DMS53 (cell line): ENCODE results near the gene DTX2.
"Not testable (repeated sequence)": the region's sequence is repeated elsewhere in the genome, so short reads cannot be mapped to it uniquely, and the experiment has no call there.

Source experiments
- DNase-seq: peaks from one replicate; lab custom pipeline; 2025; lab: John Stamatoyannopoulos, UW

DTX2 gene

DNA sequence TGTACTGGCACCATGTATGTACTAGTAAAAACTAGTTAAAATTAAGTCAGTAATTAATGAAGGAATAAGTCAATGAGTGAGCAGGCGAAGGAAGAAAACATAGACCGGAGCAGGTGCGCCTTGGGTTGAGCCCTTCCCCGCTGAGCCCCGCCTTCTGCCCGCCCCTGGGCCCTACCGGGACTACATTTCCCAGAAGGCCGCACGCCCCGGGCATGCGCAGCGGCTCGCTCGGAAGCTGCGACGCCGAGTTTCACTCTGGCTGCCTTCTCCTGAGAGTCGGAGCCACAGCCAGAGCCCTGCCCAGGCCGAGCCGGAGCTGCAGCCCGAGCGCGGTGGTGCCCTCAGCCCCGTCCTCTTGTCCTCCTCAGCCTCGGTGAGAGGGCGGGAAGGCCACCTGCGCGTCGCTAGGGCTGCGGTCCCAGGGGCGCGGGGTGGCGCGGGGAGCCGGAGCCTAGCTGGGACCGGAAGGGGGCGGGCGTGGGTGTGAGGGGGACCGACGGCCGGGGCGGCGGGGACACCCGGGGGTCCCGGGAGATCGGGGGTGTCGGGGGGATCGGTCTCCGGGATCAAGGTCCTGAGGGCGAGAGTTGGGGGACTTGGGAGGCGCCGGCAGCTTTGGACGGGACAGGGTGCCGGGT, at the start of gene DTX2:
Gene DTX2 (plus strand): TSS at position 246 of the 638 bp plus-strand sequence. CDS start 18,801 bp downstream, outside the sequence.
- not testable (repeated sequence) for DNase-seq

DNA sequence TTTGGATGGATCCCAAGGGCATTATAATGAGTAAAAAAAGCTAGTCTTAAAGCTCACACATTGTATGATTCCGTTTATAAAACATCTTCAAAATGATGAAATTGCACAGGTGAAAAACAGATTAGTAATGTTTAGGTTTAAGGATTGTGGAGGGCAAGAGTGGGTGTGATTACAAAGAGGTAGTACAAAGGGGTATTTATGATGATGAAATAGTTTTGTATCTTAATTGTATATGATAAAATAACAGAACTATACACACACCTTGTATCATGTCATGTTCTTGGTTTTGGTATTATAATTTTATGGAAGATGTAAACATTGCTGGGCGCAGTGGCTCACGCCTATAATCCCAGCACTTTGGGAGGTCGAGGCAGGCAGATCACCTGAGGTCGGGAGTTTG, 49.3 kb upstream of the DTX2 start:
- DNase-seq: no peak

DNA sequence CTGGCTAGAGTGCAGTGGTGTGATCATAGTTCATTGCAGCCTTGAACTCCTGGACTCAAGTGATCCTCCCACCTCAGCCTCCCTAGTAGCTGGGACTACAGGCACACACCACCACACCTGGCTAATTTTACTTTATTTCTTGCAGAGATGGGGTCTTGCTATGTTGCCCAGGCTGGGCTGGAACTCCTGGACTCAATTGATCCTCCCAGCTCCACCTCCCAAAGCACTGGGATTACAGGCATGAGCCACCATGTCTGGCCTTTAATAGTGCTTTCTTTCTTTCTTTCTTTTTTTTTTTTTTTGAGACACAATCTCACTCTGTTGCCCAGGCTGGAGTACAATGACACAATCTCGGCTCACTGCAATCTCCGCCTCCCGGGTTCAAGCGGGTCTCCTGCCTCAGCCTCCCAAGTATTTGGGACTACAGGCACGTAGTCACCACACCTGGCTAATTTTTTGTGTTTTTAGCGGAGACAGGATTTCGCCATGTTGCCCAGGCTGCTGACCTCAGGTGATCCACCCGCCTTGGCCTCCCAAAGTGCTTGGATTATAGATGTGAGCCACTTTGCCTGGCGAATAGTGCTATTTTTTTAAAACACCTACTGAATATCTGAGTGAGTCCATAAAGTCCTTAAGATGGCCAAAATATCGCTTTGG, 43.7 kb upstream of the DTX2 start:
- not testable (repeated sequence) for DNase-seq

DNA sequence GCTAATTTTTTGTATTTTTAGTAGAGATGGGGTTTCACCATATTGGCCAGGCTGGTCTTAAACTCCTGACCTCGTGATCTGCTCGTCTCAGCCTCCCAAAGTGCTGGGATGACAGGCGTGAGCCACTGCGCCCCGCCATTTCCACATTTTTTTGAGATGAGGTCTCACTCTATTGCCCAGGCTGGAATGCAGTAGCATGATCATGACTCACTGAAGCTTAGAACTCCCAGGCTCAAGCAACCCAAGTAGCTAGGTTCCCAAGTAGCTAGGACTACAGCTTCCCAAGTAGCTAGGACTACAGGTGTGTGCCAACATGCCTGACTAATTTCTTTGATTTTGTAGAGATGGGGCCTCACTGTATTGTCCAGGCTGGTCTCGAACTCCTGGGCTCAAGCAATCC, 40.4 kb upstream of the DTX2 start:
- DNase-seq: not testable (repeated sequence)

DNA sequence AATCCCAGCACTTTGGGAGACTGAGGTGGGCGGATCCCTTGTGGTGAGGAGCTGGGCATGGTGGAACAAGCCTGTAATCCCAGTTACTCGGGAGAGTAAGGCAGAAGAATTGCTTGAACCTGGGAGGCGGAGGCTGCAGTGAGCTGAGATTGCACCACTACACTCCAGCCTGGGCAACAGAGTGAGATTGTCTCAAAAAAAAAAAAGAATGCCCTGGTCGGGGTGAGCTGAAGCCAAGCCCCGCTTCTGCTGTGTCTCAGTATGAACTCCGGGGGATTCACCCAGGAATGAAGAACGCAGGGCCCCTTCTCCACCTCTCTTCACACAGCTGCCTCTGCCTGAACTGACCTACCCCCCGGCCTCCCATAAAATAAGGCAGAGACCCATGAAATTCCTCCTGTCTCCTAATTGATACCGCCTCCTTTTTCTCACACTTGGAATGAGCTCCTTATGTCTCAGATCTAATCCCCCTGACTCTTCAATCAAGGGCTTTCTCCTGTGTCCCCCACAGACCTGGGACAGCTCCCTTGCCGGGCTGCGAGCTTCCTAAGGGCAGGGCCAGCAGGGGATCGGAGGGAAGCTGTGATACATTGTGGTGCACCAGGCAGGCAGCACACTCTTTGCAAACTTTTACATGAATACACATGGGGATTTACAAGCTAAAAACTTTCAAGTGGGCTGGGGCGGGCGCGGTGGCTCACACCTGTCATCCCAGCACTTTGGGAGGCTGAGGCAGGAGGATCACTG, 37.7 kb upstream of the DTX2 start:
- DNase-seq: no peak

DNA sequence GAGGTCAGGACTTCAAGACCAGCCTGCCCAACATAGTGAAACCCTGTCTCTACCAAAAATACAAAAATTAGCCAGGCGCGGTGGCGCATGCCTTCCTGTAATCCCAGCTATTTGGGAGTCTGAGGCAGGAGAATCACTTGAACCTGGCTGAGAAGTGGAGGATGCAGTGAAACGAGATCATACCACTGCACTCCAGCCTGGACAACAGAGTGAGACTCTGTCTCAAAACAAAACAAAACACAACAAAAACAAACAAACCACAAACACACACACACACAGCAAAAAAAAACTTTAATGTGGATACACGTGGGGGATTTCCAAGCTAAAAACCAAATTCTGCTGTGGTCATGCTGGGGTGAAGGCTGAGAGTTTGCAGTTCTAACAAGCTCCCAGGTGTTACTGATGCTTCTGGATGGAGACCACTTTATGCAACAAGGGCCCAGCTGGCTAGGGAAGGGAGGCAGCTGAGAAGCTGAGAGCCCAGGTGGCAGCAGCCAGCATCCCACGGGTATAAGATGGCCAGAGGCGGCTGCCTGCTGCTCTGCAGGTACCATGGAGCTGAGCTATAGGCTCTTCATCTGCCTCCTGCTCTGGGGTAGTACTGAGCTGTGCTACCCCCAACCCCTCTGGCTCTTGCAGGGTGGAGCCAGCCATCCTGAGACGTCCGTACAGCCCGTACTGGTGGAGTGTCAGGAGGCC, 36.9 kb upstream of the DTX2 start, which contains the start of gene ZP3:
Gene ZP3 (plus strand): TSS at position 538 of the 699 bp plus-strand sequence. CDS start 15 bp downstream, at position 553.
- peak; percentile 39 for DNase-seq

DNA sequence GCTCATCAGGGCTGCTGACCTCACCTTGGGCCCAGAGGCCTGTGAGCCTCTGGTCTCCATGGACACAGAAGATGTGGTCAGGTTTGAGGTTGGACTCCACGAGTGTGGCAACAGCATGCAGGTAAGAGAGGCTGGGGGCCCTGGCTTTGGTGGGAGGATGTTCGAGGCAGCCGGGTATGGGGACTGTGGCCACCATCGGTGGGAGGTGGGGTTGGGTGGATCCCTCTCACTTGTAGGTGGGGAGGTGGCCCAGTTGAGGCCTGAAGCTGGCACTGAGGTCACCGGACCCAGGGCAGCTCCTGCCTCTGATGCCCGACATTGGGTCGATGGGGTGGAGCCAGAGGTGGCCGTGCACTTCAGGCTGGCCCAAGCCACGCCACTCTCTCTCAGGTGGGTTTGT, 36.4 kb upstream of the DTX2 start:
- DNase-seq: peak; percentile 39

DNA sequence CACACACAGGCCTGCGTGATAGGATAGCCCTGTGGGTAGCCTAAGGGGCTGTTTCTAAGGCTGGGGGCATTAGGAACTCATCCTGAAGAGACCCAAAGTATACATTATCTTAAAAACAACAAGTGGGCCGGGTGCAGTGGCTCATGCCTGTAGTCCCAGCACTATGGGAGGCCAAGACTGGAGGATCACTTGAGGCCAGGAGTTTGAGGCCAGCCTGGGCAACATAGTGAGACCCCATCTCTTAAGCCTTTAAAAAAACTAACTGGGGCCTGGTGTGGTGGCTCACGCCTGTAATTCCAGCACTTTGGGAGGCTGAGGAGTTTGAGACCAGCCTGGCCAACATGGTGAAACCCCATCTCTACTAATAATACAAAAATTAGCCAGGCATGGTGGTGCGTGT, 36.0 kb upstream of the DTX2 start:
- DNase-seq: not testable (repeated sequence)

DNA sequence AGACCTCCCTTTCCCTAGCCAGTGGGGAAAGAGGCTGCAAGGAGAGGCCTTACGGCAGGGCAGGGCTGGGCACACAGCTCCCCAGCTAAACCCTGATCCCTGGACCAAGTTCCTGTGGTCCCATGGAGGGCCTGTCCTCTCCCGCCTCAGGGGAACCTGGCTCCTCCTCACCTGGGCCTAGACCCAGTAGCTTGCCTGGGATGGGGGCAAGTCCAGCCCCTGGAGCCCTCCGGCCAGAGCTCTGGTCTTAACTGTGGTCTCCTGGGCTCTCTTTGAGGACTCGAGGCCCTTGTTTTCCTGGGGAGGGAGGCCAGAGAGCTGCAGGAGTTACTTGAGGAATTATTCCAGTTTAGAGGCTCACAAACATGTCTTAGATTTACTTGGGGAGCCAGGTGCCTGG, 35.3 kb upstream of the DTX2 start:
- no peak for DNase-seq

DNA sequence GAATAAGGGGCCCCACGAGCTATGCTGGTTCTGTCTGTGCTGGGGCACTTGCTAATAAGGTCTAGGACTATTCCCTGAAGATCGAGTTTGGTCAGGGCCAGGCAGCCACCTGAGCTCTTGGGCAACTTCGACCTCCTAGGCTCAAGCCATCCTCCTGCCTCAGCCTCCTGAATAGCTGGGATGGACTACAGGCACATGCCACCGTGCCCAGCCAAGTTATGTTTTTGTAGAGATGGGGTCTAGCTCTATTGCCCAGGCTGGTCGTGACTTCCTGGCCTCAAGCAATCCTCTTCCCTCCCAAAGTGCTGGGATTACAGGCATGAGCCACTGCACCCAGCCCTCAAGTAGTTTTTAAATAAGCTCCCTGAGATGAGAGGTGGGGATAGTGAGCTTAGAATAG, 33.9 kb upstream of the DTX2 start:
- no peak for DNase-seq

DNA sequence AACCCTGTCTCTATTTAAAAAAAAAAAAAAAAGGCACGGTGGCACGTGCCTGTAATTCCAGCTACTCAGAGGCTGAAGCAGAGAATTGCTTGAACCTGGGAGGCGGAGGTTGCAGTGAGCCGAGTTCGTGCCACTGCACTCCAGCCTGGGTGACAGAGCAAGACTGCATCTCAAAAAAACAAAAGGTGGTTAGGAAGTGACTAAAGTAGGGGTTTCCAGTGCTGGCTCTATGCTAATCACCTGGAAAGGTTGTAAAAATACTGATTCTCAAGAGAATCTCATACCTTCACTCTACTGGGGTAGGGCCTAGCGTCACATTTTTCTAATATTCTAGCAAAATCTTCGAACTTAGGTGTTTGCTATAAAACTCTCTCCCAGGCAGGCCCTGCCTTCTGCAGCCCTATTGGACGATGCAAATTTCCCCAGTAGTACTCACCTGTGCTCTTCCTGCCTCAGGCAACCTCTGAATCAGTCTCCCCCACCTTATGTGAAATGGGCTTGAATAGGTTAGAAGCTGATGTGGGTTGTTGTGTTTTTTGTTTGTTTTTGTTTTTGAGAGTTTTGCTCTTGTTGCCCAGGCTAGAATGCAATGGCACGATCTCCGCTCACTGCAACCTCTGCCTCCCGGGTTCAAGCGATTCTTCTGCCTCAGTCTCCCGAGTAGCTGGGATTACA, 33.2 kb upstream of the DTX2 start:
- no peak for DNase-seq

DNA sequence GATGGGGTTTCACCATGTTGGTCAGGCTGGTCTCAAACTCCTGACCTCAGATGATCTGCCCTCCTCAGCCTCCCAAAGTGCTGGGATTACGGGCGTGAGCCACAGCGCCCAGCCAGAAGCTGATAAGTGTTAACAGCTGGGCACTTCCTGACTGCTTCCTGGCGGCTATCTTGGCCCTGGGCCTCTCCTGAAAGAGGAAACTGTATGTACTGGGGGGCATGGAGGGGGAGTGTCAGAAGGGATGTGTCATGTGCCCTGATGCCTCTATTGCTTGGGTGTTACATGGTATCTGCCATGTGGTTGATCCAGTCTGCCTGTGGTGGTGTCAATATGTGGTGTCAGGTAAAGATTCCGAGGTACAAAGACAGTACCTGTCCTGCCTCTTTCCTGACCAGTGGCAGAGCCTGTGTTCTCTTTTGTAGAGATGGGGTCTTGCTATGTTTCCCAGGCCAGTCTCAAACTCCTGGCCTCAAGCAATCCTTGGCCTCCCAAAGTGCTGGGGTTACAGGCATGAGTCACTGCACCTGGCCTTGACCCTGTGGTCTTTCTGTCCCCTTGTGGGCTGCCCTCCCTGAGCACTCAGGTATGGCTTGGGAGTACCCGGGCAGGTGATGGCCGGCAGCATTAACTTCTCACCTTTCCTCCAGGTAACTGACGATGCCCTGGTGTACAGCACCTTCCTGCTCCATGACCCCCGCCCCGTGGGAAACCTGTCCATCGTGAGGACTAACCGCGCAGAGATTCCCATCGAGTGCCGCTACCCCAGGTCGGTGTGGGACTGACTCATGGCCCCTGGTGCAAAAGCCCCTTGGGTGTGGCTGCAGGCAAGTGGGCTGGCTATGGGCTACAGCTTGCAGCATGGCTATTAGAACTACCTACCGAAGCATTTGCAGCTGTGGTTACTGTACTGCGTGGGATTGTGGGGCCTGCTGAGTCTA, 32.4 kb upstream of the DTX2 start:
- DNase-seq: no peak

DNA sequence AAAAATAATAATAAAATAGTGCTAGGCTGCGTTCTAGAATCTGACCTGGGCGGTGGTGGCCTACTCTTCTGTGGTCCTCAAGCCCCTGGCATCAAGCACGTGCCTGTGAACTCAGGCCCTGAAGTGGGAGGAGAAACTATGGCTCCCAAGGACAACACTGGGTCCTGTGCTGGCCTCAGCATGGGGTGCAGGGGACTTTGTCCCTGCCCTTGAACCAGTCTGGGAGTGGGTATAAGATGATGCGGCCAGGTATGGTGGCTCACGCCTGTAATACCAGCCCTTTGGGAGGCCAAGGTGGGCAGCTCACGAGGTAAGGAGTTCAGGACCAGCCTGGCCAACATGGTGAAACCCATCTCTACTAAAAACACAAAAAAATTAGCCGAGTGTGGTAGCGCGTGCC, 31.3 kb upstream of the DTX2 start:
- DNase-seq: no peak

DNA sequence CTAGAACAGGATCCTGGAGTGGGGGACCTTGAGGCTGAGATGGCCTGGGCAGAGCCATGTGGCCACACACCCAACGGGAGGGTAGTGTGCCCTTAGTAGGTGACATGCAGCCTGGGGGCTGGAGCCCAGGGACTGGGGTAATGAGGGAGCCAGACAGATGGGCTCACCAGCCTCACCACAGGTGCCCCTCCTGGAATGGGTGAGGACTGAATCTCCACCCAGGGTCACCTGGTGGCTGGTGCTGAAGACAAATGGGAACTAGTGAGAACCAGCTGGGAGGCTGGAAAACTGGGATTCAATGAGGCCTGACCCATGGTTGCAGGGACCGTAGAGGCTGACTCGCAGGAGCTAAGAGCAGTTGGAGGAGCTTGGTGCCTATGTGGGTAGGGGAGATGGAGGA, 30.7 kb upstream of the DTX2 start:
- DNase-seq: no peak

DNA sequence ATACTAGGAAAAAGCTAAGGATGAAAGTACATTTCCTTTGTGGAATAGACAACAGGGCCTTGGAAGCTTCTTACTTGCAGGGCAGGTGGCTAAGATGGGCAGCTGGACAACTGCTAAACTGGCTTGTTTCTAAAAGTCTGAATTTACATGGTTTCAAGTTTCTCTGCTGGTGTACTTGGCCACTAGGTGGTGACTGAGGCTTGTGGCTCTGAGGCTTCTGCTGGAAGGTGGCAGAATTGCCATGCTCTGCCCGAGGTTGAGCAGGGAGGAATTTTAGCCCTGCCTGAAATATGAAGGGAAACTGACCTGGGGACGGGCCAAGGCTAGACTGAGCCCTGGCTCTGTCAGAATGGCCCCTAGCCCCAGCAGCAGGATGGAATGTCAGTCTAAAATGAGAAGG, 23.6 kb upstream of the DTX2 start:
- peak; percentile 96 for DNase-seq

DNA sequence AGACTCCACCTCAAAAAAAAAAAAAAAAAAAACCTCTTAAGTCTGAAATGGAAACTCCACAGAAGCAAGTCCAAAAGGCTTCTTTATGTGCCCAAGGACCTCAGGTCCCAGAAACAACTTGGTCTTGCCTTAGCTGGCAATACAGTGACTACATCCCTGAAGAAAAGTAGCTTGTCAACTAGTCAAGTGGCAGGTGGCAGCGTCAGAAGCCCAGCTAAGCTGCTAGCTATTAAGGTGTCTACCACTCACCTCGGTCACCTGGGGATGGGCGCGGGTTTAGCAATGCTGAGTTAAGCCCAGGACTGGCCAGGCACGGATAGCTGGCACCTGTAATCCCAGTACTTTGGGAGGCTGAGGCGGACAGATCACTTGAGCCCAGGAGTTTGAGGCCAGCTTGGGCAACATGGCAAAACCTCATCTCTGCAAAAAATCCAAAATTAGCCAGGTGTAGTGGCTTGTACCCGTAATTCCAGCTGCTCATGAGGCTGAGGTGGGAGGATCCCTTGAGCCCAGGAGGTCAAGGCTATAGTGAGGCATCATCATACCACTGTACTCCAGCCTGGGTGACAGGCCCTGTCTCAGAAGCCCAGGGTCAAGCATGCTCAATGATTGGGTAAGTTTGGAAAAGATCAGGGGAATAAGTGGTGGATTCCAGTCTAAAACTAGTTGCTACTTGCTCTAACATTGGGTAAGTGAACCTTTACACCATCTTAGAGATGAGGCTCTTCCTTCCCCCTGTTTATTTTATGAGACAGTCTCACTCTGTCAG, 22.2 kb upstream of the DTX2 start:
- not testable (repeated sequence) for DNase-seq

DNA sequence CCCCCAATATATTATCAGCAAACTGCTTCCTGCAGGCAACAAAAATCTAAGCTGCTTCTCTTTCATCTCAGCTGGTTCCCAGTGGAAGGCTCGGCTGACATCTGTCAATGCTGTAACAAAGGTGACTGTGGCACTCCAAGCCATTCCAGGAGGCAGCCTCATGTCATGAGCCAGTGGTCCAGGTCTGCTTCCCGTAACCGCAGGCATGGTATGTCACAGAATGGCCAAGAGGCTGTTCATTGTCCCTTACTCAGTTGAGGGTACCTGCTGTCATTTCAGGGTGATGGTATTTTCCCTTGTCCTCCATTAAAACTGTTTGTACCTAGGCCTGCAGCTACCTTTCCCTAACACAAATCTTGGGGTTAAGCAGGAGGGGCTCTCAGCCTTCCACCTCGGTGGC, 21.1 kb upstream of the DTX2 start:
- DNase-seq: not testable (repeated sequence)

DNA sequence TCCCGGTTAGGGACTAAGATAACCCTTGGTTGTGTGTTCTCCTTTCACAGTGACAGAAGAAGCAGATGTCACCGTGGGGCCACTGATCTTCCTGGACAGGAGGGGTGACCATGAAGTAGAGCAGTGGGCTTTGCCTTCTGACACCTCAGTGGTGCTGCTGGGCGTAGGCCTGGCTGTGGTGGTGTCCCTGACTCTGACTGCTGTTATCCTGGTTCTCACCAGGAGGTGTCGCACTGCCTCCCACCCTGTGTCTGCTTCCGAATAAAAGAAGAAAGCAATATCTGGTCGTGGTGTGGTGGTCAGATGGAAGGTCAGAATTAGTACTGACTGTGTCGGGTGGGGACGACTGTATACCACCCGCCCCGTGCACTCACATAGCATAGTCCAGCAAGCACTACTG, 19.7 kb upstream of the DTX2 start:
- not testable (repeated sequence) for DNase-seq

DNA sequence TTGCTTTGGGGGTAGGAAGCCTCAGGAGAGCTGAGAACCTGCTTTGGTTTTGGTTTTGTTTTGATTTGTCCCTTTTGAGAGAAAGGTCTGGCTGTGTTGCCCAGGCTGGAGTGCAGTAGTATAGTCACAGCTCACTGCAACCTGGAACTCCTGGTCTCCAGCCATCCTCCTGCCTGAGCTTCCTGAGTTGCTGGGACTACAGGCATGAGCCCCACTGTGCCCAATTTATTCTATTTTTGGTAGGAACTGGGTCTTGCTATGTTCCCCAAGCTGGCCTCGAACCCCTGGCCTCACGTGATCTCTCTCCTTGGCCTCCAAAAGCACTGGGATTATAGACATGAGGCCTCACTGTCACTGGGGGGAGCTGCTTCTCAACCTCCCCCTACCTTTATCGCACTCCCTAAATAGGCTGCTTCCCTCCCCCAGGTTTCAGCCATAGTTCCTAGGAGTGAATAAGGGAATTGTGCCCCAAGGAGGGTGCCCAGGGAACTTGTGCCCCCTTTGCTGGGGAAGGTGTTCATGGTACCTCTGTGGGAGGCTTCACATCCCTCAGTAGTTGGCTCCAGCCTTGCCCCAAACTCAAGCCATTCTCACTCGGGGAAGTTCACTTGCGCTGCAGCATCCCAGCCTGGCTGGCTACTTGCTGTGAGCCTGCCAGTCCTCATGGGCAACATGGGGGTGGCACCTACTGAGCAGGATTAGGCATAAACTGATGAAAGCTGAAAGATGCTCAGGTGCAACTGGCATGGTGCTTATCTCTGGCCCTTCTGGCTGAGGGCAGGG, 18.7 kb upstream of the DTX2 start:
- not testable (repeated sequence) for DNase-seq
